GM19397 (cell line): Measurements from ENCODE around the gene ELMOD3.
"Not testable (repeated sequence)": the region's sequence is repeated elsewhere in the genome, so short reads cannot be mapped to it uniquely, and the experiment has no call there.

ENCODE experiments used
- ATAC-seq: cut with Tn5 transposase; IDR thresholded peaks from one replicate; pipeline ENCODE4 v1.9.1; 2021; ENCODE audit warnings: mild to moderate bottlenecking, moderate library complexity; ENCODE audit not compliant: unreplicated experiment

ELMOD3 gene

GRCh38 chr2:85354286-85355072, at the start of gene ELMOD3, which contains the start of gene RETSAT:
Gene ELMOD3 (plus strand): TSS chr2:85354769. CDS start chr2:85357199, 2,430 bp downstream.
Gene RETSAT (minus strand): TSS chr2:85354528. CDS start chr2:85354507, 21 bp downstream.
- ATAC-seq: peak; percentile 96

GRCh38 chr2:85307527-85307897, 47.1 kb upstream of the ELMOD3 start:
- ATAC-seq: no peak

- ATAC-seq: no peak
Measured at GRCh38 chr2:85308201-85308600, 46.4 kb upstream of the ELMOD3 start.

- ATAC-seq: no peak
Measured at GRCh38 chr2:85308896-85309555, 45.5 kb upstream of the ELMOD3 start.

- ATAC-seq: no peak
Measured at GRCh38 chr2:85309699-85310321, 44.8 kb upstream of the ELMOD3 start.

GRCh38 chr2:85310330-85310729, 44.2 kb upstream of the ELMOD3 start:
- peak; percentile 57 for ATAC-seq

- ATAC-seq: no peak
Measured at GRCh38 chr2:85312404-85312803, 42.2 kb upstream of the ELMOD3 start.

- no peak for ATAC-seq
Measured at GRCh38 chr2:85314884-85315242, 39.7 kb upstream of the ELMOD3 start.

- ATAC-seq: not testable (repeated sequence)
Measured at GRCh38 chr2:85315921-85316320, 38.6 kb upstream of the ELMOD3 start.

- ATAC-seq: no peak
Measured at GRCh38 chr2:85318222-85319074, 36.1 kb upstream of the ELMOD3 start.

GRCh38 chr2:85319796-85320195, 34.8 kb upstream of the ELMOD3 start:
- ATAC-seq: no peak

- no peak for ATAC-seq
Measured at GRCh38 chr2:85323351-85323987, 31.1 kb upstream of the ELMOD3 start.

GRCh38 chr2:85323988-85324367, 30.6 kb upstream of the ELMOD3 start:
- not testable (repeated sequence) for ATAC-seq

- ATAC-seq: no peak
Measured at GRCh38 chr2:85324639-85325465, 29.7 kb upstream of the ELMOD3 start.

GRCh38 chr2:85325466-85325811, 29.1 kb upstream of the ELMOD3 start:
- no peak for ATAC-seq

- peak; percentile 33 for ATAC-seq
Measured at GRCh38 chr2:85326406-85327159, 28.0 kb upstream of the ELMOD3 start.

- no peak for ATAC-seq
Measured at GRCh38 chr2:85327160-85327821, 27.3 kb upstream of the ELMOD3 start.

- ATAC-seq: peak; percentile 85
Measured at GRCh38 chr2:85327822-85328617, 26.5 kb upstream of the ELMOD3 start, which contains the start of gene TGOLN2. Gene TGOLN2 (minus strand): TSS chr2:85327989. CDS start chr2:85327962, 27 bp downstream.
